Measurements from ENCODE around the gene PLP1. TPM values are rescaled to one million over a fixed set of nuclear protein-coding genes. Genes with fewer than 3 reads are reported as not detected.
"Not testable (repeated sequence)": the region's sequence is repeated elsewhere in the genome, so short reads cannot be mapped to it uniquely, and the experiment has no call there.

The PLP1 gene
- total RNA-seq, 3 donors from 2014 or later = not detected

GRCh38 chrX:103791826-103792485 lies 15.3 kb downstream of the PLP1 start:
- H3K36me3 Mint-ChIP-seq (ENCODE audit: insufficient read depth) = no peaks in the 10 kb centered on the region
- no peak overlapping the region for H3K4me3 Mint-ChIP-seq
- ATAC-seq (no peak), DNase-seq (no peak)
- H3K4me1 Mint-ChIP-seq (ENCODE audit: low read depth) = no peaks in the 10 kb centered on the region
- H3K27me3 Mint-ChIP-seq (ENCODE audit: low read depth) = peaks cover 2% of the 10 kb centered on the region
- no peaks in the 10 kb centered on the region for H3K9me3 Mint-ChIP-seq

GRCh38 chrX:103792916-103793544 lies 16.4 kb downstream of the PLP1 start:
- ATAC-seq = no peak
- DNase-seq = no peak
- no peaks in the 10 kb centered on the region for H3K4me1 Mint-ChIP-seq (ENCODE audit: low read depth)
- no peaks in the 10 kb centered on the region for H3K27me3 Mint-ChIP-seq (ENCODE audit: low read depth)
- H3K36me3 Mint-ChIP-seq (ENCODE audit: insufficient read depth) = no peaks in the 10 kb centered on the region
- no peak overlapping the region for H3K4me3 Mint-ChIP-seq
- H3K9me3 Mint-ChIP-seq = no peaks in the 10 kb centered on the region

GRCh38 chrX:103793545-103793940 lies 16.9 kb downstream of the PLP1 start:
- no peaks in the 10 kb centered on the region for H3K27me3 Mint-ChIP-seq (ENCODE audit: low read depth)
- no peak for DNase-seq

GRCh38 chrX:103794119-103794518 lies 17.5 kb downstream of the PLP1 start:
- H3K9me3 Mint-ChIP-seq = no peaks in the 10 kb centered on the region
- DNase-seq (no peak), ATAC-seq (no peak)
- H3K36me3 Mint-ChIP-seq (ENCODE audit: insufficient read depth) = no peaks in the 10 kb centered on the region
- H3K4me3 Mint-ChIP-seq = no peak overlapping the region
- H3K27me3 Mint-ChIP-seq (ENCODE audit: low read depth) = no peaks in the 10 kb centered on the region
- H3K4me1 Mint-ChIP-seq (ENCODE audit: low read depth) = no peaks in the 10 kb centered on the region

More at GRCh38 chrX:103793545-103793940, 16.9 kb downstream of the PLP1 start:
- Mint-ChIP-seq H3K36me3 (ENCODE audit: insufficient read depth) (no peaks in the 10 kb centered on the region), H3K4me3 (no peak overlapping the region), H3K9me3 (no peaks in the 10 kb centered on the region), H3K4me1 (ENCODE audit: low read depth) (no peaks in the 10 kb centered on the region)
- ATAC-seq = no peak

GRCh38 chrX:103797691-103798090 lies 21.1 kb downstream of the PLP1 start:
- Mint-ChIP-seq H3K9me3 (no peaks in the 10 kb centered on the region), H3K4me3 (no peak overlapping the region), H3K4me1 (ENCODE audit: low read depth) (peaks cover 3% of the 10 kb centered on the region), H3K36me3 (ENCODE audit: insufficient read depth) (no peaks in the 10 kb centered on the region), H3K27me3 (ENCODE audit: low read depth) (no peaks in the 10 kb centered on the region)
- no peak for DNase-seq
- no peak for ATAC-seq

GRCh38 chrX:103800318-103800717 lies 23.7 kb downstream of the PLP1 start:
- H3K4me1 Mint-ChIP-seq (ENCODE audit: low read depth) = peaks cover 3% of the 10 kb centered on the region
- peak; percentile 37 to 46 for ATAC-seq
- H3K27me3 Mint-ChIP-seq (ENCODE audit: low read depth) = no peaks in the 10 kb centered on the region
- H3K36me3 Mint-ChIP-seq (ENCODE audit: insufficient read depth) = no peaks in the 10 kb centered on the region
- no peak for DNase-seq
- H3K4me3 Mint-ChIP-seq = no peak overlapping the region
- H3K9me3 Mint-ChIP-seq = no peaks in the 10 kb centered on the region

GRCh38 chrX:103805860-103806259 lies 29.2 kb downstream of the PLP1 start:
- H3K4me1 Mint-ChIP-seq (ENCODE audit: low read depth) = peaks cover 6% of the 10 kb centered on the region
- no peaks in the 10 kb centered on the region for H3K27me3 Mint-ChIP-seq (ENCODE audit: low read depth)
- H3K9me3 Mint-ChIP-seq = no peaks in the 10 kb centered on the region
- DNase-seq (no peak), ATAC-seq (no peak)
- H3K36me3 Mint-ChIP-seq (ENCODE audit: insufficient read depth) = no peaks in the 10 kb centered on the region
- no peak overlapping the region for H3K4me3 Mint-ChIP-seq

GRCh38 chrX:103806862-103807474 lies 30.3 kb downstream of the PLP1 start:
- H3K36me3 Mint-ChIP-seq (ENCODE audit: insufficient read depth) = no peaks in the 10 kb centered on the region
- peaks cover 4% of the 10 kb centered on the region for H3K4me1 Mint-ChIP-seq (ENCODE audit: low read depth)
- ATAC-seq (peak; percentile 71 to 73), DNase-seq (no peak)
- H3K4me3 Mint-ChIP-seq = no peak overlapping the region
- no peaks in the 10 kb centered on the region for H3K9me3 Mint-ChIP-seq
- H3K27me3 Mint-ChIP-seq (ENCODE audit: low read depth) = no peaks in the 10 kb centered on the region

GRCh38 chrX:103811858-103812257 lies 35.2 kb downstream of the PLP1 start:
- H3K4me3 Mint-ChIP-seq = no peak overlapping the region

GRCh38 chrX:103817101-103817500 lies 40.5 kb downstream of the PLP1 start:
- not testable (repeated sequence) for H3K4me1 Mint-ChIP-seq (ENCODE audit: low read depth); H3K4me3 Mint-ChIP-seq; DNase-seq; H3K9me3 Mint-ChIP-seq; ATAC-seq; H3K36me3 Mint-ChIP-seq (ENCODE audit: insufficient read depth)
- peaks cover 16% of the 10 kb centered on the region for H3K27me3 Mint-ChIP-seq (ENCODE audit: low read depth)

More at GRCh38 chrX:103811858-103812257, 35.2 kb downstream of the PLP1 start:
- Mint-ChIP-seq H3K9me3 (no peaks in the 10 kb centered on the region), H3K4me1 (ENCODE audit: low read depth) (peaks cover 4% of the 10 kb centered on the region), H3K27me3 (ENCODE audit: low read depth) (peaks cover 16% of the 10 kb centered on the region), H3K36me3 (ENCODE audit: insufficient read depth) (no peaks in the 10 kb centered on the region)
- ATAC-seq (no peak), DNase-seq (no peak)

GRCh38 chrX:103817502-103817901 lies 40.9 kb downstream of the PLP1 start:
- no peak for DNase-seq
- Mint-ChIP-seq H3K4me3 (no peak overlapping the region), H3K27me3 (ENCODE audit: low read depth) (peaks cover 16% of the 10 kb centered on the region), H3K36me3 (ENCODE audit: insufficient read depth) (no peaks in the 10 kb centered on the region), H3K9me3 (no peaks in the 10 kb centered on the region), H3K4me1 (ENCODE audit: low read depth) (no peaks in the 10 kb centered on the region)
- ATAC-seq = no peak

GRCh38 chrX:103818842-103819619 lies 42.4 kb downstream of the PLP1 start:
- no peak overlapping the region for H3K4me3 Mint-ChIP-seq
- H3K36me3 Mint-ChIP-seq (ENCODE audit: insufficient read depth) = no peaks in the 10 kb centered on the region
- ATAC-seq (no peak), DNase-seq (no peak)
- no peaks in the 10 kb centered on the region for H3K9me3 Mint-ChIP-seq
- H3K27me3 Mint-ChIP-seq (ENCODE audit: low read depth) = peaks cover 12% of the 10 kb centered on the region
- H3K4me1 Mint-ChIP-seq (ENCODE audit: low read depth) = no peaks in the 10 kb centered on the region

GRCh38 chrX:103820802-103821201 lies 44.2 kb downstream of the PLP1 start:
- H3K36me3 Mint-ChIP-seq (ENCODE audit: insufficient read depth); H3K27me3 Mint-ChIP-seq (ENCODE audit: low read depth); DNase-seq; H3K9me3 Mint-ChIP-seq; H3K4me3 Mint-ChIP-seq; ATAC-seq; H3K4me1 Mint-ChIP-seq (ENCODE audit: low read depth): not testable (repeated sequence)

GRCh38 chrX:103823591-103823990 lies 47.0 kb downstream of the PLP1 start:
- Mint-ChIP-seq H3K27me3 (ENCODE audit: low read depth) (no peaks in the 10 kb centered on the region), H3K4me1 (ENCODE audit: low read depth) (no peaks in the 10 kb centered on the region), H3K4me3 (no peak overlapping the region), H3K36me3 (ENCODE audit: insufficient read depth) (no peaks in the 10 kb centered on the region), H3K9me3 (no peaks in the 10 kb centered on the region)
- ATAC-seq = no peak
- DNase-seq = no peak

All from activated T-cell treated with anti-CD3 and anti-CD28 coated beads, Interleukin-2, amount 50 U/mL, for 4 hours (primary cell).